HG03432 (cell line): Measurements from ENCODE around the gene CCDC92.
A peak's percentile ranks its signal among the peaks of the same experiment; 100 is the strongest.

ENCODE experiments used
- ATAC-seq: cut with Tn5 transposase; IDR thresholded peaks from one replicate; pipeline ENCODE4 v1.9.1; 2021; ENCODE audit warnings: mild to moderate bottlenecking, moderate library complexity; ENCODE audit not compliant: unreplicated experiment

The CCDC92 gene, protein sequence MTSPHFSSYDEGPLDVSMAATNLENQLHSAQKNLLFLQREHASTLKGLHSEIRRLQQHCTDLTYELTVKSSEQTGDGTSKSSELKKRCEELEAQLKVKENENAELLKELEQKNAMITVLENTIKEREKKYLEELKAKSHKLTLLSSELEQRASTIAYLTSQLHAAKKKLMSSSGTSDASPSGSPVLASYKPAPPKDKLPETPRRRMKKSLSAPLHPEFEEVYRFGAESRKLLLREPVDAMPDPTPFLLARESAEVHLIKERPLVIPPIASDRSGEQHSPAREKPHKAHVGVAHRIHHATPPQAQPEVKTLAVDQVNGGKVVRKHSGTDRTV

GRCh38 chr12:123972457-123973401, at the start of gene CCDC92, which contains the start of gene ZNF664:
TSS of gene CCDC92 (minus strand) at chr12:123972831. CDS start at chr12:123944305, 28,526 bp downstream.
TSS of gene ZNF664 (plus strand) at chr12:123973215. CDS start at chr12:124012145, 38,930 bp downstream.
- peak; percentile 77 for ATAC-seq

- no peak for ATAC-seq
Measured at GRCh38 chr12:124022161-124022560, 49.5 kb upstream of the CCDC92 start.

- no peak for ATAC-seq
Measured at GRCh38 chr12:124021007-124021406, 48.4 kb upstream of the CCDC92 start.

GRCh38 chr12:124020514-124020949, 47.9 kb upstream of the CCDC92 start:
- no peak for ATAC-seq

DNA sequence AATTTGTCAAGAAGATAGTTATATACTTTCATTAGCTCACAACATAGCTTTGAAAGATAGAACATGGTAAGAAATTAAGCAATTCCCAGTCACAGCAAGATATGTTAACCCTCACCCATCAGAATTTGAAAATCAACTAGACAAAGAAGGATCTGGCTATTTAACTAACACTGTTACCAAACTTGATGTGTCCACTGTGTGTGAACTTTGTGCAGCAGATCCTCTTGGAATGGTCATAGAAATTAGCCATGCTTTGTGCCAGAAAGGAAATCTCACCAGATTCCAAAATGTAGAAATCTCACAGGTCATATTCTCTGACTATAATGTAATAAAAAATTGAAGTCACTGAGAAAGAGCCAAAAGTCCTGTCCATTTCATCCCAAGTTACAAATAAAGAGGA, 46.5 kb upstream of the CCDC92 start:
- no peak for ATAC-seq

GRCh38 chr12:124018539-124018938, 45.9 kb upstream of the CCDC92 start:
- ATAC-seq = no peak

DNA sequence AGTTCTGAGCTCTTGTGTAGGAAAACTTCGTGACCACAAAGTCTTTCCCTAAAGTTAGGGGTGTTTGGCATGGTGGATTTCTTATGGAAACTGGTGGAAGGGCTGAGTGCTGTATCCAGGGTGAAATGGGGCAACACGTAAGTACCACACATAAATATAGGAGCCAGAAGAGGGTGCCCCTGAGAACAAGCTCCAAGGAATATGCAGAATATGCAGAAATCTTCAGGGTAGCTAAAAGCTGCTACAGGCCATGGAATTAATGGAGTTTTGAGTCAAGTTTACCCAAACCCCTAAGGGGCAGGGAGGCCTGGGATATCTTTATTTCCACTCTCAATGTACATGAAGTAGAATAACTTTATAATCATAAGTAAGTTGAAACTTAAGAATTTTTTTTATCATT, 44.4 kb upstream of the CCDC92 start:
- no peak for ATAC-seq

DNA sequence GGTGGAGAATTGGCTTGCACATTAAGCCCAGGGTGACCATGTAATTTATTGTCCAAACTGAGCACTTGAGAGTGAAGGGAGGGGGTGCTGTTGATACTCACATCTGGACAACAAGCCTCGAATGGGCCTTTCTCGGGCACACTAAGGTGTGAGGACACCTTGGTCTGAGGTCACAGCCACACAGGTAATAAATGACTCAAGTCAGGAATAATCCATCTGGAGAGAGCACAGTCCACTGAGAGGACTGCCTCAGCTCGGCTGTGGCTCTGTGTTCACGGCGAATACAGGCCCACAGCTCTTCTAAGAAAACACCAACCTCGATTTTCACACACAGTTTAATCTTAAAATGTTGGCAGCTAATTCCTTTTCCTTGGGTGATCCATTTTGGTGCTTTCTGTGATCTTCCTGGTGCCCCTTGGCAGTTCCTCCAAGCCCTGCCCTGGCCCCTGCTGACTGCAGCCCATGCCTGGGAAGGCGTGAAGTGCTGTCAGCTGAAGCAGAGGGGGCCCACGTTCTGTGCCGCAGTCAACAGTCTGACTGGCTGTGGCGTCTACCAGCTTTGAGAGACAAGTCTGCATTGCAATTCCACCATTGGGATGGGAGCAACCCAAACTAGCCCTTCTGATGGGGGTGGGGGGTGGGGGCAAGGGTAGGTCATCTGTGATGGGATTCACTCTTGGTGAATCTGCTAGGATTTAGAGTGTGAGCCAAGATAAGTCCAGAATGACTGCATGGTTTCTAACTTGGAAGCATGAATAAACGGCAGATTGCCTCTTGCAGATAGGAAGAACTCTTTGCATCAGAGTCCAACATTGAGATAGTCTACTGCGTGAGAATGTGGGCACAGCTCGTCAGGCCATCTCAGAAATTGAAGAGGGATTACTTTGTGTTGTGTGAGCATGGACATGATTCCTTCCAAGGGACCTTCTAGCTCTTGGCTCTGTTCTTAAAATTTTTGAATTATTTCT, 43.1 kb upstream of the CCDC92 start:
- ATAC-seq = no peak

- ATAC-seq = no peak
Measured at GRCh38 chr12:124013073-124013472, 40.4 kb upstream of the CCDC92 start.

GRCh38 chr12:124011435-124012115, 38.9 kb upstream of the CCDC92 start:
- no peak for ATAC-seq

DNA sequence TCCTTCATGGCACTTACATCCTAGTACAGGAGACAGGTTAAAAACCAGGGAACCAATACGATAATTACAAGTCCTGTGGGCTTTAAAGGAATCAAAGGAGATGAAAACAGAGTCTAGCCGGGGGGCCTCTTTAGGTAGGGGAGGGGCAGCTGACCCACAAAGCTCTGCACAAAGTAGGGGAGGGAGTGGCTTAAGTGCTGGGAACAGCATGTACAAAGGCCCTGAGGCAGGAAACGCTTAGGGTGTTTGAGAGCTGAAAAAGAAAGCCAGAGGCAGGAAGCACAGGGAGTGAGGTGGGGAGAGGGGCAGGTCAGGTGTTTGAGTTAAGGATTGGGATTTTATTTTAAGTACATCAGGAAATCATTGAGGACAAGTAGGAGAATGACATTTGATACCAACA, 38.1 kb upstream of the CCDC92 start:
- no peak for ATAC-seq

DNA sequence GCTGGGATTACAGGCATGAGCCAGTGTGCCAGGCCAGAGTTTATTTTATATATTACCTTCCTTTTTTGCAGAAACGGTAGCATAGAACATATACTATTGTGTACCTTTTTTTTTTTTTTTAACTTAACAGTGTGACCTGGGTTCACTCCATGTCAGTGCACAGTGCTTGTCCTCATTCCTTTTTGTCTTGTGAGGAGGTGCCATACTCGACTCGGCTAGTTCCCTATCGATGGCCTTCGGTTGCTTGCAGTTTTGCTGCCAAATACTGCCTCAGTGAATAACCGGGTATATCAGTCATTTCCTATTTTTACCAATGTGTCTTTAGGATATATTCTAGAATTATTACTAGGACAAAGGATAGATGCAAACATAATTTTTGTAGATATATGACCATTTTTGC, 37.1 kb upstream of the CCDC92 start:
- ATAC-seq = no peak

DNA sequence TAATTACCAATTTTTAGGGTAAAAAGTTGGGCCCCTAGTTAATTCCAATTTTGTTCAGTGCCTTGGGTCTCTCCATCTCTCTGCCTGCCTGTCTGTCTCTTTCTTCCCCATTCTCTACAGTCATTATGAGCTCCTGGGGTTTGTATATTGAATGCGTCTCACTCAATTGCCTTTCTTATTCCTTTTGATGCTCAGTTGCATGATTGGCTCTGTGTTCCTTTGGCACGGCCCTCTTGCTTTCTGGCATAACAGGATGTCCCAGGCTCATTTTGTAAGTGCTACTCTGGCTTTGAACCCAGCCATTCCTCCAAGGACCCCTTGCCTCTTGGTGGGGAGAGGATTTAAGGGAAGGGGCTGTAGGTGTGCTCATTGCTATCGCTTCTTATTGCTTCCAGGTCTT, 36.0 kb upstream of the CCDC92 start:
- no peak for ATAC-seq

DNA sequence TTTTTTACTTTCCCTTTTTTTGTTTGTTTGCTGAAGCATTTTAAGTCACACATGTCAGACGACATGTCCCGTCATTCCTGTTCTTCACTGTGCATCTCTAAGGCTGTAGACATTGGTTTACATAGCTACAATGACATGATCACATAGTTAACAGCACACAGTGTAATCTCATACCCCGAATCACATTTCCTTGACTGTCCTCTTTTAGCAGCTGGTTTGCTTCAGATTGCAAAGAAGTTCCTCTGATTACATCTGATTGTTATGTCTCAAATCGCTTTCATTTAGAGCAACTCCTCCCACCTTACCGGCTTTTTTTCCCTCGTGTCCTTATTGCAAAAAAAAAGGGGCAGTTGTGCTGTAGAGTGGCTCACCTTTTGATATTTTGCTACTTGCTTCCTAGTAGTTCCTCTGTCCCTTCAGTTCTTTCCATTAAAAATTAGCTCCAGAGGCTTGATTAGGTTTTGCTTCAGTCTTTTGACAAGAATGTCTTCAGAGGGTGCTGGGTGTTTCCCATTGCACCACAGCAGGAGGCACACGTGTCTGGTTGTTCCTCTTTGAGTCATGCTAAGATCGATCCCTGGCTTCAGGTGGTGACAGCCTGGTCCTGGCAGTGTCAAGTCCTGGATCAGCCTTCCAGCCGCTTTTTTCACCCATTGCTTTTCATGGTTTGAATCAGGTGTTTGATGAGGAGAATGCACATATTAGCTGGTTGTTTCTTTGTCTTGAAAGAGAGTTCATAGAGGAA, 35.4 kb upstream of the CCDC92 start:
- no peak for ATAC-seq

GRCh38 chr12:124006846-124007713, 34.4 kb upstream of the CCDC92 start:
- ATAC-seq = no peak

DNA sequence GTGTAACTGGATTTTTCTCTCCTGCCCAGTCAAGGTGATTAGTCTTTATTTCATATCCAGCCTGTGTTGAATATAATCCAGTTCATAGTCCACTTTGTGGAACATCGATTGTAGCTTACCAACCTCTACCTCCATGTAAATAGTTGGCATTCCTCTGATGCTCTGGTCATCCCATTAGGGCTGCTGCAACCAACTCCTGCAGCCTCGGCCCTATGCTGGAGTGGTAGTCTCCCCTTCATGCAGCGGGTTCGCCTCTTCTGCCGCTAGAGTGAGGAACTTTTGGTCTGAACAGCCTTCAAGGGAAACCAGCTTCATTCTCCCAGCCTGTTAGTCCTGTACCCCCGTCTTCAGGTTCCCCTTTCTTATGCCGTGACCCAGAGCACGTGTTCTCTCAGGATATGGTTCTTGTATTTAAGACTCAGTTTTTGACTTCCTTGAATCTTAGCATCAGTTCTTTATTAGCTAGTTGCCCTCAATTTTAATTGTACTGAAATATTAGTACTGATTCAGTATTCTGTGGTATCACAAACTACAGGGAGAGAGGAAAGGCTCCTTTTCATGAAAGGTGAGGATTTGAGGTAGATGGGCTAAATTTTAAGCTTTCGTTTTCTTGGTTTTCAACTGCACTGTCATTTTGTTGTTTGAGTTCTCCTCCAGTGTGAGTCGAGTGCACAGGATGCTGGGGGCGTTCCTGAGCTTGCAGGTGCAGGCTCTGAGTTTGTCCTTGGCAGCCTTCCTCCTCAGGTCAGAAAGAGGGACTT, 33.6 kb upstream of the CCDC92 start:
- ATAC-seq = no peak

- ATAC-seq = no peak
Measured at GRCh38 chr12:124004233-124004875, 31.7 kb upstream of the CCDC92 start.
